Measurements from ENCODE around the gene B3GALT5.

The B3GALT5 gene

DNA sequence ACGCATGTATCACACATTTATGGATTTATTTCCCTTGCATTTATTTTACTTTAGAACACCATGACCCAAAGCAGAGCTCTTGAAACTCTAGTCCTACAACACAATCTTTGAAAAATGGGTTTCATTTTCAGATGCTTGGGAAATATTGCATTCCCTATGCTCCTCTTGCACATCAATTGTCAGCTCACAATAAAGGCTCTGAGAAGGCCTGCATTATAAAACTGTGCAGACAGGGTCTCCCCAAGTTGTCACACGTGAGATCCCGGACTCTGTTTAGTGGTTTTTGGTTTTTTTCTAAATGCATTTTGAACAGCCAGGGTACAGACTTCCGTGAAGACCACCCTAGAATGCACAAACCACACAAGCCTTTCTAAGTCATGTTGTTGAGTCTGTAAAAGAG, 9.9 kb upstream of the B3GALT5 start:
- in situ Hi-C loops (cut with HindIII; ENCODE audit: low sequenced_read_pairs), result loop anchor here (10.0 kb wide), 1 partner anchor 102 kb away; no protein-coding TSS in a partner anchor

DNA sequence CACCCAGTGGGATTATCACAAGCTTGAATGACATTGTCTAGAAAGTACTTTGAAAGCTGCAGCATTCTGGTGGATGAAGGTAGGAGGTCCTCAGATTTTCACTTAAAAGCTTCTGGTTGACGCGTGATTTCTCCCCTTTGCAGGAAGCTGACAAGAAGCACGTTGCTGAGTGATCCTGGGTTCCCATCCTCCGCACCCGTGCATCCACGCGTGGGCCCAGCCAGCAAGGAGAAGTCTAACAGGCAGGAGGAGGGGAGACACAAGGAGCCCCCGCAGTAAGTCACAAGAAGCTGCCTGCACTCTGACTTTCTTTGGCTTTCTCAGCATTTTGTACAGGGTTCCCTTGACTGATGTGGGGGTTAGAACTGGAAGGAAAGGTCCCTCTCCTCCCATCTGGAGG, 7.8 kb upstream of the B3GALT5 start:
- in situ Hi-C loops (cut with HindIII; ENCODE audit: low sequenced_read_pairs), result loop anchor here (5.0 to 10.0 kb wide), 2 partner anchors 33 to 100 kb away; no protein-coding TSS in a partner anchor

DNA sequence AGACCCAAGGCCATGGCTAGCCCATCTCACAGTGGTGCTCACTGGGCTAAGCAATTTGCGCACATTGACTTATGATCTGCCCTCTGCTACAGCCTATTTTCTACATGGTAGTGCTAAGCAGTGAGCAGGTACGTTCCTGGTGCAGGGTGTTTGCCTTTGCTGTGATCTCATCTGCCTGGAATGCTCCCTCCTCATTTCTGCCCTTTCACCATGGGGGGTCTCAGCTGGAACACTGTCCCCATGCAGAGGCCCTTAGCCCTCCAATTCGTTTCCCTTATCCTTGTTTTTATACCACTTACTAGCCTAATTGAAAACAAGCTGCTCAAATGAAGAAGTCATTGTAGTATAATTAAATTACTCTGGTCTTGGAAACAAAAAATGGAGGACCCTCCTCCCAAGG, 2.0 kb upstream of the B3GALT5 start:
- in situ Hi-C loops (cut with HindIII; ENCODE audit: low sequenced_read_pairs), result no loop called here

DNA sequence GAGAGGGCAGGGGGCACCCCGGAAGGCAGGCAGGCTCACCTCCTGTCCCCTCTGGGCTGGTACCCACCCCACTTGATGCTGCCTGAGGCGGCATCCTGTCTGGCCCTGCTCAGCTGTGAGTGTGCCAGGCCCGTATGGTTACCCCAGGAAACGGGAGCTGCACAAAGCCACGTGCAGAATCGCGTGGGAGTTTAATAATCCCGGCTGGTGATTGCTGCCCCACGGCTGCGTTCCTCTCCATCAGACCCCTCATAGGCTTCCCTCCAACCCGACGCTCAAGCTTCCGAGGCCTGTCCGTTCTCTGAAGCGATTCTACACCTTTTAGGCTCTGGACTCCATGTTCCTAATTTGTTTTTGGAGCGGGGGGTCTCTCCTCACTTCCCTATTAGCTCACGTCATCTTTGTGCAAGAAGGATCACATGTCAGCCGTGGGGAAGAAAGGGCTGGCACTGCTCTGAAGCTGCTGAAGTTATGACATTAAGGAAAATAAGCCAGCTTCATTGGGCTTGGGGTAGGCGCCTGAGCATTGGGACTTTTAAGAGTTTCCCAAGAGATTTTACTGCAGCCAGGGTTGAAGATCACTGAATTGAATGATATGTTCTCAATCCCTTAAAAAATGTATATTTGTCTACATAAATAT, 1.1 kb upstream of the B3GALT5 start:
- in situ Hi-C loops (cut with HindIII; ENCODE audit: low sequenced_read_pairs), result no loop called here

DNA sequence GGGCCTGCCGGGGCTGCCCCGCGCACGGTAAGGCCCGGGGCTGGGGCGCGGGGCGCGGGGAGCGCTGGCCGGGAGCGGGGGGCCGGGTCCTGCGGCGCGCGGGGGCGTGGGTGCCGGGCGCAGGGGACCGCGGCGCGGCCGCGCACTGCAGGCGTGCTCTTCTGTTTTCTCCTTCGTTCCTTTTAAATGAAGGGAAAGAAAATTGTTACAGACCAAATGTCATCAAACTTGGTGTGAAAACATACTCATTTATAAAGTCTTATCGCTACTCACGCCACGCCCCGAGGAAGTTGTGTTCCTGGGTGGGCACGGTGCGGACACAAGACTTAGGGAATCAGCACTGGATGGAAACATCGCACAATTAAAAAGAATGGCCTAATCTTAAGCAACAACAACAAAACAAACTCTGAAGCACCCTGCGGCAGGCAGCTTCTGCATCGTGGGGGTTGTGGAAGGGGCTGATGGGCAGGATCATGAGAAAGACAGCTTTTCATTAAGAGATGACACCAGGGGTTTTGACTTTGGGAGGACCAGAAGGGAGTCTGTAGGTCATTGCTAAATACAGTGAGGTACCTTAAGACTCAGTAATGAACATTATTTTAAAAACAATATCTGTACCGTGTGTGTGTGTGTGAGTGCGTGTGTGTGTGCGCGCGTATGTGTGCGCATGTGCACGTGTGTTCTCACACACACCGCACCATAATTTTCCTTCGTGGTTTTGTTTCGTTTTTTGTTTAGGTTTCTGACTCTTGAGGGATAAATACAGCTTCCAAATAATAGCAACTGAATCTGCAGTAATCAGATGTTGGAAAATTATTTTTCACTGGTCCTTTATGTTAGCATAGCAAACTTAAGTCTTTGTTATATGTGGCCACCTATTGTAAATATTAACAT, 548 bp downstream of the B3GALT5 start:
- in situ Hi-C loops (cut with HindIII; ENCODE audit: low sequenced_read_pairs), result no loop called here

DNA sequence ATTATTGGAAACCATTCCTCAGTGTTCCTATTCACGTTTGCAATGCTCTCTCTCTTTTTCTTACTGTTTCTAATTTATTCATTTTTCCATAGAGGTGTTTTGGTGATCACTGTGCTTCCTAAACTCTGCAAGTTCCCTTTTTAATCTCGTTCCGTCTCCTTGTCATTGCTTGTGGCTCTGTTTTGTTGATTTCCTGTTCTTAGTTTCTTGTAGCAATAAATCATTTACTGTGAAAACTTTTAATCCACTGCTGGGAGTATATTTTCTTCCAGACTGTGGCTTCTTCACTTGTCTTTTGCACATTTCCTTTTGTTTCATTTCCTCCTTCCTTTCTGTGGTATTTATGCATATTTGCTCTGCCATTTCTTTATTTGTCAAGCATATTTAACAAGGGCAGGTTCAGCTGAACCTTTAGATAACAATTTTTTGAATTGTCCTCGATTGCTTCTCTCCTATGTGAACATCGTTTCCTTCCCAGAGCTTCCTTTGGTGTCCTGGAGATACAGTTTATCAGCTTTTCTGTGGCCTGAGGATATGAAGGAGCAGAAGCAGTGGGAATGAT, 3.6 kb downstream of the B3GALT5 start:
- in situ Hi-C loops (cut with HindIII; ENCODE audit: low sequenced_read_pairs), result no loop called here

DNA sequence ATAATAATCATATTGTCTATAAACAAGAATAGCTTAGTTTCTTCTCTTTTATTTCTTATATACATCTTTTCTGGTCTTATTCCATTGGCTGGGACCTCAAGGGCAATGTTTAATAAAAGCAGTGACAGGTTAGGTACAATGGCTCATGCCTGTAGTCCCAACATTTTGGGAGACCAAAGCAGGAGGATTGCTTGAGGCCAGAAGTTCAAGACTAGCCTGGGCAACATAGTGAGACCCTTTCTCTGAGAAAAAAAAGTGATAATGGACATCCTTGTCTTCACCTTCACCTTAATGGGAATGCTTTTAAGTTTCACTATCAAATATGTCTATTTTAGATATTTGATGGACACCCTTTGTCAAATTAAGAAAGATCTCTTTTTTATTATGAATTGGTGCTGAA, 8.1 kb downstream of the B3GALT5 start:
- in situ Hi-C loops (cut with HindIII; ENCODE audit: low sequenced_read_pairs), result no loop called here

DNA sequence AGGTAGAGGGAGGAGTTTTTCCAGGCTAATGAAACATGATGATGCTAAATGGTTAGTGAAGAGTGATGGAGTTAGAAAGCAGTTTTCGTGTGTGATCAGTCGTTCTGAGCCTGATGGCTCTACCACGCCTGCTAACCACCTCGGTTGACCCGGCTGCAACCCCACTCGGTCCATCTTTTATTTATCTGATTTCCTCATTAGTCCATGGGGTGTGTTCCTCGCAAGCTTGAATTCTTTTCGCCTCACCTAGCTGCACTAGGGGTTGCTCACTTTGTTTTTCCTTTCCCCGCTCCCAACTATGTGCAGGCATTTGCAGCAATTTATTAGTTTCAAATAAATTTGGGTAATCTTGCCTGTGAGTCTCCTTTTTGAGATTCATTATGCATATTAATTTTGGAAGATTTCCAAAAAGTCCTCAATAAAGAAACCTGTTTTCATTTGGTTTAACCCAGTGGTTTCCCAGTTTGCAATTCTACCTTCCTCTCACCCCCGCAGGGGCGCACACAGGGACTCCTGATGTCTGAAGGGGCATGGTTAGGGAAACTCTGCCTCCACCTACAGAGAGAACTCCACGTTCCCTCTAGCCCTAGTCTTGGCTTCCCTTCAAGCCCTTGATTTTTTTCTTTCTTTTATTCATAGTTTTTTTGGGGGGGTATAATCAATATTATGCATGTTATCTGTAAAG, 12.6 kb downstream of the B3GALT5 start:
- in situ Hi-C loops (cut with HindIII; ENCODE audit: low sequenced_read_pairs), result no loop called here

DNA sequence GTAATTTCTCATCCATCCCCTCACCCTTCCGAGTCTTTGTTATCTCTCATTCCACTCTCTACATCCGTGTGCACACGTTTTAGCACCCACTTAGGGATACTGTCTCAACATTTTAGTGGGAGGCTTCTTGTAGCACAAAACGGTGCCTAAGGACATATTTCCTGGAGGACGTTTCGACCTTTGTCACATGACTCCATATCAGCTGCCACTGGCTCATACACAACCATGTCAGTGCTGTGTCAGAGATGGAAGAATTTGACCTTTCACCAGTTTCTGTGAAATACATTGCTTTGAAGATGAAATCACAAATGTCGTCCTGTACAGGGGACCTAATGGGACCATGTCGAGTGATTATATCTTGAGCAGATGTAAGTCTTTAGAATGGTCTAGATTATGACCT, 15.6 kb downstream of the B3GALT5 start:
- in situ Hi-C loops (cut with HindIII; ENCODE audit: low sequenced_read_pairs), result no loop called here

DNA sequence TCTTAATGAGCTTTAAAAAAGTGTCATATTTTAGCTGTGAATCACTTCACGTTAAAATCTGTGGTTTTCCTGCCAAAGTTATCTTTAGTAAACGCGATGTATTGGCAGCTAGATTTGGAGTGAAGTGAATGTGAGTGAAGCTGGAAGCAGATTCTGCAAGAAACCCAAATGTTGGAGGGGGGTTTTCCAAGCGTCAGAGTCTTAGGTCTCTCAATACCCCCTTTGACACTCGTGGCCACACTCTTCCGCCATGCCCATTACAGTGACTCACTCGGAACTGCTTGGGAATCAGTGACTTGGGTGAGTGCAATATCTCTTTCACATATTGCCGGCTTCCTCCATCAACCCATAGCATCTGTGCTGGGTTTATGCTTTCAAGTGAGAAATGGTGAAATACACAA, 17.5 kb downstream of the B3GALT5 start:
- in situ Hi-C loops (cut with HindIII; ENCODE audit: low sequenced_read_pairs), result no loop called here

DNA sequence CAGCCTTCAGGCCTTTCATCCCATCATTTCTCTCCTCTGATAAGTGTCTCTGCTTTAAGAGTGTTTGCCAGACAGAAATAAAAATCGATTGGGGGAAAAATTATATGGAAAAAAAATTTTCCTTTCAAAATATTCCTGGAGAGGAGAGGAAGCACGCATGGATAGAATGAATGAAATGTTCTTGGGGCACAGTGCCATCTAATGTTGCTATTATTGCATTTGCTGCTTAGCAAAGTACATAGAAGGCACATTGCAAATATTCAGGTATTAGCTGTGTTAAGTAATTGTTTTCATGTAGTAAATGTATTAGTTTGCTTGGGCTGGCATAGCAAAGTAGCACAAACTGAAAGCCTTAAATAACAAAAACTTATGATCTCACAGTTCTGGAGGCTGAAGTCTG, 18.1 kb downstream of the B3GALT5 start:
- in situ Hi-C loops (cut with HindIII; ENCODE audit: low sequenced_read_pairs), result no loop called here

DNA sequence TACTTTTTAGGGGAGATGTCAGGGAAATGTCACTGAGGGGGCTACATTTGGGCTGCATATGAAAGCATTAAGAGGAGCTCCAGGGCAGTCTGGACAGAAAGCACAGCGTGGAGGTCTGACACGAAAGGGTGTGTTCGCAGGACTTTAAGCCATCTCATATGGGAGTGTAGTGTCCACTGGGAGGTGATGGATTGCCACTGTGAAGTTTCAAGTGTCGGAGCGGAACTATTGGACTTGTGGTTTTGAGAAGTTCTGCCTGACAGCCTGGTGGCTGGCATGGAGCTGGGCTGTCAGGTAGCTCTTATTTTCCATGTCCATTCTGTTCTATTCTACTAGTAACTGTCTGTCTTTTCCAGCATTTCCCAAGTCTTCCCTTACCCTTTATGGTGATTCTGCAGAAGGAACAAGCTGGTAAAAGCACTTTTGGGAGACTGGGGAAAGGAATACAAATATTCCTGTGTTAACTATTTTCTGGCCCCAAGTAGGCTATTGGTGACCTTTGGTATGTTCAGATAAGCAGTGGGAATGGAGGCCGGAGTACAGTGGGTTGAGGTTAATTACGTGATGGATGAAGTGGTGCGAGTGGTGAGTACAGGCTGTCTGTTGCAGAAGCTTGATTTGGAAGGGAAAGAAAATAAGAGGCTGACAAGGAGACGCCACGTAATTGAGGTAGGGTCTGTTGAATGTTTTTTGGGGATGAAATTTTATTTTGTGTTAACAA, 19.3 kb downstream of the B3GALT5 start:
- in situ Hi-C loops (cut with HindIII; ENCODE audit: low sequenced_read_pairs), result no loop called here

DNA sequence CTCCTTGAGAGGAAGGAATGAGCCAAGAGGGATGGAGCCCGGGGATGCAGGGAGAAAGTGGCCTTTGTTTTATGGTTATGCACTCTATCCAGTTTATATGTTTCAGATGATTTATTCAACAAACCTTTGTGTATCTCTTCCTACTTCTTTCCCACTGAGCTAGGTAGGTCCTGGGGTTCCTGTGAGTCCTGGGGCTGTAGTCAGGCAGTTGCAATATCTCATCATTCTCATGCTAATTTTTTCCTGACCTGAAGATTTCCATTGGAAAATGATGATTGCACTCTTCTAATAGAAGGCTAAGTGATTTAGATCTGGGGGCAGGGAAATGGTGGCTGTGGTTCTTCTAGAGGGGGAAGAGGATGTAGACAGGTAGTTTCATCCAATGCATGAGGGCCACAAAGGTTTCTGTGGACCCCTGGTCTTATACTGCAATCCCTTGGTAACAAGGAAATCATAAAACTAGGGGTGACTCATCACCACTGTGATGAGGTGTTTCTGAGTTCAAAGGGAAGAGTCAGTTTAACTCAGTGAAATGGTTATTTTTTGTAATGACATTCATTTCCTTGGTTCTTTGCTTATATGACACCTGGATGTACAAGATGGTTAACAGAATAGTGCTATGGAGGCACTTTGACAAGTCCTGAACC, 20.2 kb downstream of the B3GALT5 start:
- in situ Hi-C loops (cut with HindIII; ENCODE audit: low sequenced_read_pairs), result no loop called here

DNA sequence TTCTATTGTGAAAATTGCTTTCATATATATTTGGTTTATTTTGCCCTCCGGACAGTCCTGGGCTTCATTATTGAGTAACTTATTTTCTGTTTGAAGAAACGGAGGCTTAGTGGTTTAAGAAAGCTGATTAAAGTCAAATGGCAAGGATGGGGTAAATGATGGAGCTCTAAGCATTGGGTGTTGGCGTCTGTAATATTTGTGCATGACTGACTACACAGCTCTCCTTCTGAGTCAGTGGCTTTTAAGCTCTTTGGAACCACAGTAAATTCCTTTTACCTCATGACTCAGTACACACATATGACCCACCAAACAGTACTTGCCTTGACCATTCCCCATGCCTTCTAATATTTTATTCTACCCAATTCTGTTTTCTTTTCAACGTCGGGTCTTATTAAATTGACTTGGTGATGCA, 21.0 kb downstream of the B3GALT5 start:
- in situ Hi-C loops (cut with HindIII; ENCODE audit: low sequenced_read_pairs), result no loop called here

DNA sequence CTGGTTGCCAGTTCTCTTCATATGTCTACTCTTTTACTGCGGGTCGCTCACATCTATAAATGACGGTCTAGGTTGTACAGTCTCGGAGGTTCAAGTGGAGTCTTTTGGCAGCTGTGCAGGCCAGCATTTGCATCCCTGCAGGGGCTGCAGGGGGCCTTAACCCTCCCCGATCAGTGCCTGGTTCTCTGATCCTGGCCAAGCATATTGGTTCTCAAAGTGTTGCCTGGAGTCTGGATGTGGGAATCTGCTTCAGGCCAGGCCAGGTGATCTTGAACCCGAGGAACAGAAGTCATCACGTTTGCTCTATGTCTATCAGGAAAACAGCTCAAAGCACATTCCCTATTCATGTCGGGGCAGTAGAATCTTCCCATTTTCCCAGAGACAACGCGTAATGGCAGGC, 21.8 kb downstream of the B3GALT5 start:
- in situ Hi-C loops (cut with HindIII; ENCODE audit: low sequenced_read_pairs), result no loop called here

DNA sequence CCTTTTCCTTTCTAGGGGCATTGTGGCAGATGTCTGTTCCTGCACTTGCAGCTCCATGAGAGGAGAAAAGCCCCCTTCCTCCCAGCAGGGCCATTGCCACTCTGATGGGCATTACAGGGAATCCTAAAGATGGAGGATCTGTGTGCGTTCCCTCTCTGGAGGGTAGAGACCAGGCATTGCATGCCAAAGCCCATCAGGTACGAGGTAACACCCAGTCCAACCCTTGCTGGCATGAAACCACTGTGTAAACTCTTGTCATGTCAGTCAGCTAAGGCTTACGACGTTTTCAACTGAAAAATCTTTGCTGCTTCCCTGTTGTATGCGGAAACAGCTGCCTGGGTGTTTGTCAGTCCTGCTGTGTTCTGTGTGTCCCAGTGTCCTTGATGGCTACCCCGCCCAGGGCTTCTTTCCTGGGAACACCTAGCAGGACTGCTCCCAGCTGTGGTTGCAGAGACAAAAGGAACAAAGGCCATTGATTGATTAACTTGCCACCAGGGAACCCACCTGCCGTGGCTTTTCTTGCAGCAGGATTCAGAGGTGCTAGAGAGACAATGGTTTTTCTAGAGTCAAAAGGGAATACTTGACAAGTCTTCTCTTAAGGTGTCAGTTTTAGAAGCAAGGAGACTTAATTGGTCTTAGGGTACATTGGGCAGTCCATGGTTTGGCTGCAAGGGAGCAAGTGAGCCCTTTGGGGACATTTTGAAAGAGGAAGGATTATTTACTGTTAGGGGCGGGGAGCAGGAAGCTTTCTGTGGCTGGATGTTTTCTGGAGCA, 24.6 kb downstream of the B3GALT5 start:
- in situ Hi-C loops (cut with HindIII; ENCODE audit: low sequenced_read_pairs), result no loop called here

DNA sequence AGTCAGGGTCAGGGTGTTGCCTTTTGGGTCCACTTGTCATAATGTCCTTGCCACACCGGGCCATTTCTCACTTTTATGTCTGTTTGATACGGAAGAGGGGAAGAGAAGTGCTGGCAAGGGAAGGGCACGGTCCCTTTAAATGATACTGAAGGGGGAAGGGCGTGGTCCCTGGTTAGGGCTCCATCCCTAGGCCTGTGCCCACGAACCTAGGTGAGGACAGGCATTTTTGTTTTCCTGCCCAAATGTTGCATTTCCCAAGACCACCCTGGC, 25.2 kb downstream of the B3GALT5 start:
- in situ Hi-C loops (cut with HindIII; ENCODE audit: low sequenced_read_pairs), result no loop called here

DNA sequence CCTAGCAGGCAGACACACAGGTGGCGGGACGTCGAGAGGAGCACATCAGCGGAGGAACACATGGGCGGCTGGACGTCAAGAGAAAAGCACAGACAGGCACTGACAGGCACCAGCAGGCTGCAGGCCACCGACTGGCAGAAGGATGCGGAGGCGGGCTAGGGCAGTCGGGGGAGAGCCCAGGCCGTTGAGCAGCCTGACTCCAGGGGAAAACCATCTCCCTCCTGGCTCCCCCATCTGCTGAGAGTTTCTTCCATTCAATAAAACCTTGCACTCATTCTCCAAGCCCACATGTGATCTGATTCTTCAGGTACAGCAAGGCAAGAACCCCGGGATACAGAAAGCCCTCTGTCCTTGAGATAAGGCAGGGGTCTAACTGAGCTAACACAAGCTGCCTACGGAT, 25.5 kb downstream of the B3GALT5 start:
- in situ Hi-C loops (cut with HindIII; ENCODE audit: low sequenced_read_pairs), result no loop called here

DNA sequence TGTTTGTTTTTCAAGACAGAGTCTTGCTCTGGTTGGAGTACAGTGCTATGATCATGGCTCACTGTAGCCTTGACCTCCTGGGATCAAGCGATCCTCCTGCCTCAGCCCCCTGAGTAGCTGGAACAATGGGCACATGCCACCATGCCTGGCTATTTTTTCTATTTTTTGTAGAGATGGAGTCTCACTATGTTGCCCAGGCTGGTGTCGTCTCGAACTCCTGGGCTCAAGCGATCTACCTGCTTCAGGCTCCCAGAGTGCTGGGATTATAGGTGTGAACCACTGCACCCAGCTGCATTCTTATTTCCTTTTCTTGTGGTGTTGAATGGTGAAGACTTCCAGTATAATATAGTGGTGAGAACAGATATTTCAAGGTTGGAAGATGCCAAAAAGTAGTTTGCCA, 28.0 kb downstream of the B3GALT5 start:
- in situ Hi-C loops (cut with HindIII; ENCODE audit: low sequenced_read_pairs), result no loop called here
